ENCODE measurements around the gene TAAR6.
"Not testable (repeated sequence)": the region's sequence is repeated elsewhere in the genome, so short reads cannot be mapped to it uniquely, and the experiment has no call there.

The TAAR6 gene

GRCh38 chr6:132570221-132570777 lies at the start of gene TAAR6:
Gene TAAR6 (plus strand): TSS chr6:132570322. CDS start chr6:132570322, 0 bp downstream.
- DNase-seq (ENCODE audit: low read depth, low spot score) = no peak

- DNase-seq (ENCODE audit: low read depth, low spot score) = no peak
Measured at GRCh38 chr6:132520953-132521352, 49.2 kb upstream of the TAAR6 start.

GRCh38 chr6:132524646-132525045 lies 45.5 kb upstream of the TAAR6 start:
- no peak for DNase-seq (ENCODE audit: low read depth, low spot score)

GRCh38 chr6:132525866-132526265 lies 44.3 kb upstream of the TAAR6 start:
- no peak for DNase-seq (ENCODE audit: low read depth, low spot score)

- no peak for DNase-seq (ENCODE audit: low read depth, low spot score)
Measured at GRCh38 chr6:132526461-132526860, 43.7 kb upstream of the TAAR6 start.

GRCh38 chr6:132527791-132528190 lies 42.3 kb upstream of the TAAR6 start:
- no peak for DNase-seq (ENCODE audit: low read depth, low spot score)

- peak; percentile 62 for DNase-seq (ENCODE audit: low read depth, low spot score)
Measured at GRCh38 chr6:132530293-132530974, 39.7 kb upstream of the TAAR6 start.

- not testable (repeated sequence) for DNase-seq (ENCODE audit: low read depth, low spot score)
Measured at GRCh38 chr6:132534546-132534945, 35.6 kb upstream of the TAAR6 start.

GRCh38 chr6:132537145-132537544 lies 33.0 kb upstream of the TAAR6 start:
- no peak for DNase-seq (ENCODE audit: low read depth, low spot score)

GRCh38 chr6:132537977-132538376 lies 32.1 kb upstream of the TAAR6 start, which contains the start of gene TAAR9:
Gene TAAR9 (plus strand): TSS chr6:132538277. CDS start chr6:132538290, 13 bp downstream.
- DNase-seq (ENCODE audit: low read depth, low spot score) = no peak

- no peak for DNase-seq (ENCODE audit: low read depth, low spot score)
Measured at GRCh38 chr6:132544826-132545225, 25.3 kb upstream of the TAAR6 start.

- no peak for DNase-seq (ENCODE audit: low read depth, low spot score)
Measured at GRCh38 chr6:132548746-132549463, 21.2 kb upstream of the TAAR6 start.

GRCh38 chr6:132551214-132551613 lies 18.9 kb upstream of the TAAR6 start:
- no peak for DNase-seq (ENCODE audit: low read depth, low spot score)

GRCh38 chr6:132552372-132552771 lies 17.8 kb upstream of the TAAR6 start, which contains the start of gene TAAR8:
Gene TAAR8 (plus strand): TSS chr6:132552672. CDS start chr6:132552693, 21 bp downstream.
- no peak for DNase-seq (ENCODE audit: low read depth, low spot score)

GRCh38 chr6:132560087-132560486 lies 10.0 kb upstream of the TAAR6 start:
- not testable (repeated sequence) for DNase-seq (ENCODE audit: low read depth, low spot score)

- DNase-seq (ENCODE audit: low read depth, low spot score) = no peak
Measured at GRCh38 chr6:132566404-132566803, 3.7 kb upstream of the TAAR6 start.

GRCh38 chr6:132567566-132567965 lies 2.6 kb upstream of the TAAR6 start:
- DNase-seq (ENCODE audit: low read depth, low spot score) = no peak

GRCh38 chr6:132568611-132569010 lies 1.5 kb upstream of the TAAR6 start:
- DNase-seq (ENCODE audit: low read depth, low spot score) = no peak

GRCh38 chr6:132569170-132569569 lies 952 bp upstream of the TAAR6 start:
- DNase-seq (ENCODE audit: low read depth, low spot score) = no peak

GRCh38 chr6:132571774-132572173 lies 1.7 kb downstream of the TAAR6 start:
- no peak for DNase-seq (ENCODE audit: low read depth, low spot score)

GRCh38 chr6:132584698-132585097 lies 14.6 kb downstream of the TAAR6 start:
- no peak for DNase-seq (ENCODE audit: low read depth, low spot score)

GRCh38 chr6:132587424-132587823 lies 17.3 kb downstream of the TAAR6 start:
- no peak for DNase-seq (ENCODE audit: low read depth, low spot score)

- DNase-seq (ENCODE audit: low read depth, low spot score) = no peak
Measured at GRCh38 chr6:132589454-132589853, 19.3 kb downstream of the TAAR6 start, which contains the start of gene TAAR5. Gene TAAR5 (minus strand): TSS chr6:132589741. CDS start chr6:132589686, 55 bp downstream.
